ENCODE results near the gene CREG1.
"Not testable (repeated sequence)": the region's sequence is repeated elsewhere in the genome, so short reads cannot be mapped to it uniquely, and the experiment has no call there.

The CREG1 gene

DNA sequence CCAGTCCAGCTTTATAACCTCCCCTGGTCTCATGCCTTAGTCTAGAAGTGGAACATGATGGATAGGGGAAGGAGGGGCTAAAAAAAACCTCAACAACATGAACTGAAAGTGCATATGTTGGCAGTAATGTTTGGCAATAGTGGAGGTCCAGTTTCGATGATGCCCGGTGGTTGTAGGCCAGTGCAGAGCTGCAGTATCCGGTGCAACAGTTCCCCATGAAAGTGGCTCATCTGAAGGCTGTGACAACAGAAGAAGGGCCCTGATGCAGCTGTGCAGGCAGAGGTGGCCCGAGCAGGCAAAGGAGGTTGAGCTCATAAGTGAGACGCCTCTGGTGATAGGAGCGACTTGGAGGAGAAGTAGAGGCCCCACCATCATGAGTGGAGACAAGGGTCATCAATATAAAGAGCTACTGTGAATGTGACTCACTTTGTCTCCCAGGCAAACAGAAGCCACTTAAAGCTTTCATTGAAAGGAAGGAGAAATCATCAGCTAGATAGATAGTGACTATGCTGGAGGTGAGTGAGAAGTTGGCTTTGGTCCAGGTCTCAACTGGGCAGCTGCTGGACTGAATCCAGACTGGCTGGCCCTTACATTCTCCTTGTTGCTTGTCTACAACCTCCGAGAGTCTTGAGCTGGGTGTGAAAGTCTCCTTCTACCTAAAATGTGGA, 10.2 kb upstream of the CREG1 start:
- DNase-seq = no peak

DNA sequence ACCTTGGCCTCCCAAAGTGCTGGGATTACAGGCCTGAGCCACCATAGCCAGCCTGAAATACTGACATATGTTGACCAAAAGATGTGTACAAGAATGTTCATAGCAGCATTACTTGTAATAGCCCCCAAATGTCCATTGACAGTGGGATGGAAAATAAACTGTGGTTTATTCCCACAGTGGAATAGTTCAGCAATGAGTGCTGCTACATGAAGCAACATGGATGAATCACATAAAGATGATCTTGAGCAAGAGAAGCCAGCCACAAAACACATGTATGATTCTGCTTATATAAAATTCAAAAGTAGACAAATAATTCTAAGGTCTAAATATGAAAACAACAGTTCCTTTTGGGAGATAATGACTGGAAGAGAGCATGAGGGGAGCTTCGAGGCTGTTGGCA, 9.1 kb upstream of the CREG1 start:
- DNase-seq = no peak

DNA sequence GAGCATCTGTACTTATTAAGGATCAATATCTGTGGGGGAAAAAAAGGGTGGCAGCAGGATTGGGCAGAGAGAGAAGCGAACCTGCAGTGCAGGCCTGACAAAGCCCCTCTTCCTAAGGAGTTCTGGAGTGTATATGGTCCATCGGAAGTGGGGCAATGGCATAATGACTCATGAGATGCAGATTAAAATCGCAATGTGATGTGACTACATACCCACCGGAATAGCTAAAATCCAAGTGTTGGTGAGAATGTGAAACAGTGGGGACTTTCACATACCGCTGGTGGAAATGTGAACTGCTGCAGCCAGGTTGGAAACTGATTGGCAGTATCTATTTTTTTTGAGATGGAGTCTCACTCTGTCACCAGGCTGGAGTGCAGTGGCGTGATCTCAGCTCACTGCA, 8.2 kb upstream of the CREG1 start:
- no peak for DNase-seq

DNA sequence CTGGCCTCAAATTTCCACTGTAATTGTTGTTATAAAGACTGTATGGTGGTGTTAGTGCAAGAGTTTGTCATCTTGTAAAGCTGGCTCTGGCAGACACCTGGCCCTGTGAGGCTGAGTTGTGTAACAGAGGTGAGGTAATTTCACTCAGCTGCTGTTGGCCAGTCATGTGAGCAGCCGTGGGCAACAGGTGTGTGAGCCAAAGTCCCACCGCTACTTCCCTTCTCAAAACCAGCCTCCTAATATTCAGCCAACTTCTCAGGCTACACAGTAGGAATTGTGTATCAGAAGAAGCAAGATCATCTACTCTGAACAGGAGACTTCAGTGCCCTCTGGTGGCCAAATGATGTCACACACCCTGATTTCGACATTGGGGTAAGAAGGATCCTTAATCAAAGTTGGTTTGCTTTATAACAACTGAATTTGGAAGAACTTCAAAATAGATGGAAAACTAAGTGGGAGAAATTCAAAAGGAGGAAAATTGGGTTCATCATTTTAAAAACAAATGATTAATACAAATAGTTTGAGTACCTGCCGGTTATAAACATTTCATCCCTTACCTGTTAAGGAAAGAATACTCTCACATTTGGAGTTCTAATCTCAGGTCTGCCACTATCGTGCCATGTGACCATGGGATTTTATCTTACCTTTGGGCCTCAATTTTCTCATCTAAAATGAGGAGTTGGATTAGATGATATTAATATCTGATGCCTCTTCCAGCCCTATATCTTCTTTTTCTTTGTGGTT, 2.6 kb upstream of the CREG1 start:
- peak; percentile 84 for DNase-seq

DNA sequence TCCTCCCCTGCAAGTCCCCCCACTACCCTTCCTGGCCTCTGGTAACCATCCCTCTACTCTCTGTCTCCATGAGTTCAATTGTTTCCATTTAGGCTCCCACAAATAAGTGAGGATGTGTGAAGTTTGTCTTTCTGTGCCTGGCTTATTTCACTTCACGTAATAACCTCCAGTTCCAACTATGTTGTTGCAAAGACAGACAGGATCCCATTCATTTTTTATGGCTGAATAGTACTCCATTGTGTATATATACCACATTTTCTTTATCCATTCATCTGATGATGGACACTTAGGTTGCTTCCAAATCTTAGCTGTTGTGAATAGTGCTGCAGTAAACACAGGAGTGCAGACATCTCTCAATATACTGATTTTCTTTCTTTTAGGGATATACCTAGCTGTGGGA, 1.5 kb upstream of the CREG1 start:
- not testable (repeated sequence) for DNase-seq

DNA sequence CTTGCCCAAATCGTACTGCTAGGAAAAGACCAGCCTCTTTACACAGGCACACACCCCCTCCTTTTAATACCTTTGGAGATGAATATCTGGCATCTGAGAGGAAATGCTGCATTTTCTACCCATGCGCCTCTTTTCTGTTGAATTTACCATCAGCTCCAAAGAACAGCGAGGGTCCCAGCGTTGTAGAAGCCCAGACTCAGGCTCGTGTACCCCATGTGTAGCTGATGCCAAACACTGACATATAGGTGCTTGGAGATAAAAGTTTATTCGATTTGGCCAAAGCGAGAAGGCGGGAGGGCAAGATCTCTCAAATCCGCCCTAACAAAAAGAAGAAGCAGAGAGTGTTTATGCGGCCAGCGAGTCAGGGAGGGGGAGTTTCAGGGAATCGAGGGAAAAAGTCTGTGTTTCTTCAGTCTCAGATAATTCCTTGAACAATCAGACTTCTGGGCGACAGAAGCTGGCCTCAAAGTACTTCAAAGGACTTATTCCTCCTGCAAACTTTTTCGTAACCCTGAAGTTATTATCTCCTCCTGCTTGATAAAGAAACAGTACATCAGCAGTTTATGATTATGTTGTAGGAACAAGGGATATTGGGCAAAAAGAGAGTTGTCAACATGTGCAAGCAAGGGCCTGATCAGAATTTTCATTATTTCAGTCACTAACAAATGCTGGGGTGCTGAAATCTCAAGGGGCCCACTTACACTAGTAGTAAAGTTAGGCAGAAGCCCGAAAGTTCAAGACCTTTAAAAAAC, 642 bp upstream of the CREG1 start:
- peak; percentile 6 for DNase-seq

DNA sequence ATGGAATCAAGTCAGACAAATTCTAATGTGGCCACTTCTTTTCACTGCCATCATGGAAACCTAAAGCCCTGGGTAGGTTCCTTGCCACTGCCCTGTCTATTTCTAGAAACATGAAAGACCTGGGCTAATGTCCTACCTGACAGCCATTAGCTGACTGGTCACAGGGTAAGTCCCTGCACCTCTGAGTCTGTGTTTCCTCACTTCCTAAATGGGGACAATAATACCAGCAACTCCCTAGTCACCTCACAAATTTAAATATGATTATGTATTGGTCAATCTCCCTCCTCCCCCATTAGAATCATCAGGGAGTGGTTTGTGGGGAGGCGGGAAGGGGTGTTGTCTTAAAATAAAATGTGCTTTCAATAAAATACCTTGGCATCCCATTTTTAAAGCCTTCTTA, 2.2 kb downstream of the CREG1 start:
- DNase-seq = no peak

DNA sequence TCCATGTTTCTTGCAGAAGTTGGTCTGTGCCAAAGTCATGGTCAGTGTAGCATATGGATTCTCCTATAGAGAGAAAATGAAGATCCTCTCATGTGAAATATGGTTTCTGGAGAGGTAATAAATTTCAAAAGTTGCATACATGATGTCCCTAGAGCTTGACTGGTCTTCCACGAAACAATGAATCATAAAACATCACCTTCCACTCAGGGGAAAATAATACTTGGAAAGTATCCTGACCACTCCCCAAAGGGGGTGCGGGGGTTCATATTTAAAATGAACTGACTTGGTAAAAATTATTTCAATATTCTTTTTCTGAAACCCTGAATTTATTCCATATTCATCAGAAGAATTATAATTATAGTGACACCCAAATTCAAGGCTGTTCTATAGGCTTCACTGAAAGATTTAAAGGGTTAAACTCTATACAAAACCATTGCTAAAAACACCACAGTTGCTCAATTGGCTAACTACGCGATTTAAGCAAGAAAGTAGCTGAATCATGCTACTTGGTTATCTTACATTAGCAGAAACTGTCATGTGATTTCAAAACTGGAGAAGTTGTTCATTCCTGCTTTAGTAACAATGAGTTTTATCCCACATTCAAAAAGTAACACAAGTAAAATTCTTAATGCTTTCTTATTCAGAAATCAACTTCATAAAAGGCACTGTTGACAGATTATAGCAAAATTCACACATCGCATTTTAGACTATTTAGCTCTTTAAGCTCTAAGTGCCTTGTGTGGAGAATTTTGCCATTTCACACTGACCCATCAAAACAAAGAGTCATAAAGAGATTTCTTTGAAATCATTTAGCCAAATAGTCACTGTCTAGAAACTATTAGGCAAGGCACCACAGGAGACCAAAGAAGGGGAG, 5.3 kb downstream of the CREG1 start:
- no peak for DNase-seq

DNA sequence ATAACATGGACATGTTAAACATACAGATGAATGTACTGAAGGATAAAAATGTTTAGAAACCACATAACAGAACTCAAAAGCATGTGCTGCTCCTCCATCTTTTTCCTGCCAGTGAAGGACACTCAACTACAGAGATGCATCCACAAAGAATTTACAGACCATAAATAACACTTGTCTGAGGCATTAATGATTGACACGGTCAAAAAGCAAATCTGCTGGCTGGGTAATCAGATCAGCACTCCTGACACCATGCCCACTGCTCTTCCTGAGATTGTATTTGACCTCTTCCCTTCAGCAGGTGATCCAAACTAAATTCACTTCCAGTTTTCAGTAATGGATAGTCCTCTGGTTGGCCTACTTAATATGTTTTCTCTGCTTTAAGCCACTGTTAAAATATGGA, 6.6 kb downstream of the CREG1 start:
- DNase-seq = no peak

DNA sequence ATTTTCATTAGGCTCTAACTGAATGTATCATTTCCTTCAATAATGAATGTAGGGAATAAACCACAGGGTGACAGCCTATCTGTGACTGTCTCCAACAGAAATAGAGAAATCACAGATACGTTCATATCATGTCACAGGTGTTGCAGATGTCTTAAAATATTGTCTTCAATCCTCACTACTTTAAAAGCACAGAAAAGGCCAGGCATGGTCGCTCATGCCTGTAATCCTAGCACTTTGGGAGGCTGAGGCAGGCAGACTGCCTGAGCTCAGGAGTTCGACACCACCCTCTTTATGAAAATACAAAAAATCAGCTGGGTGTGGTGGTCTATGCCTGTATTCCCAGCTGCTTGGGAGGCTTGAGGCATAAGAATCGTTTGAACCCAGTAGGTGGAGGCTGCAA, 8.2 kb downstream of the CREG1 start:
- no peak for DNase-seq

DNA sequence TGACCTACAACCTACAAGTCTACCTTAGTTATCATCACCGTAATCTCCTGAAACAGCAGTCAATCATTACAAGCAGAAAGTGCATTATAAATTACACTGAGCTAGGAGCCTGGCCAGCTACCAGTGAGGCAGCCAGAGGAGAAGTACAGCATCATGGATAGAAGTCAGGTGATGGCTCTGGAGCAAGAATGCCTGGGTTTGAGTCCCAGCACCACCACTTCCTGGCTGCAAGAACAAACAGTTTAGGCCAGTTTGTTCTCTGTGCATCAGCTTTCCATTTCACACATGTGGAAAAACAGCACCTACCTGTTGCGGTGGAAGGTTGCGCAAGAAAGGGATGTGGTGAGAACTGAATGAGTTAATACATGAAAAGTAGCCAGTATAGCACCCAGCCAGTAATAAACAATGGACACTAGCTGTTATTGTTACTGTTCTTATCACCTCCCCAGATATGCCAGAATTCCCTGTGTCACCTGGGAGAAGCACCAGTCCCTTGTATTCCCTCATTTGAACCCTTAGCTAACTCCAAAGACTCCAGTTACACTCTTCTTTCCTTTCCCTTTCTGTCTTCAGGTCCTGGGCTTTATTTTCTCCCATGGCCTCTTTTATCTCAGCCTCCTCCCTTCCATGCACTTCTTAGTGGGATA, 9.0 kb downstream of the CREG1 start:
- DNase-seq = peak; percentile 11

DNA sequence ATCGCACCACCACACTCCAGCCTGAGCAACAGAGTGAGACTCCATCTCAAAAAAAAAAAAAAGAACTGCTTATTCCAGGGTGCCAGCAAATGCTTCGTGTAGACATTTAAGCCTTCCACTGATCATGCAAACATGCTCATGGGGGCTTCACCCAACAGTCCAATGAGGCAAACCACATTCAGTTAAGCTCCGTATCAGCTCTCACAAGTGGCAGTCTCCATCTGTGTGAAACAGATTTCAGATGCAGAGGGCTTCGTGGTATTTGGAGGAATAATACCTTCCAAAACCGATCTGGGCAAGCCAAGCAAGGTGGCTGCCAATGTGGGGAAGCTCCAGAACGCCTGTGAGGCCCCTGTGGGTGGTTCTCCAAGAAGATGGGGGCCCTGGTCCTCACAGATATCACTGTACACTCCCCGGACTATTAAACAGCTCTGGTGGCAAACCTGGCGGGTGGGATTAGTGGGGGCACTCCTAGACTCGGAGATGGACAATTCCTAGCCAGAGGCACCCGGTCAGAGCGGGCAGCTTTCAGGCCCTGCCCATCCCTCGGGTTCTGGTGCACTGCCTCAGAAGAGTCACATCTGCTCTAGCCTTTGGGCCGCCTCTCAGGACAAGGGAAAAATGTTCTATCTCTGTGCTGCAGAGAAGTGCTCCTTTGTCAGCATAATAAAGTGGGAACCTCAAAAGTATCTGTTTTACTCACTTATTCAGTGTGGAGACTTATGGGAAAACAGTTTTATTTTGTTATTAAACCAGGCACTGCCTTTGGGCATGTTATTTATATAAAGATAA, 10.2 kb downstream of the CREG1 start:
- no peak for DNase-seq

DNA sequence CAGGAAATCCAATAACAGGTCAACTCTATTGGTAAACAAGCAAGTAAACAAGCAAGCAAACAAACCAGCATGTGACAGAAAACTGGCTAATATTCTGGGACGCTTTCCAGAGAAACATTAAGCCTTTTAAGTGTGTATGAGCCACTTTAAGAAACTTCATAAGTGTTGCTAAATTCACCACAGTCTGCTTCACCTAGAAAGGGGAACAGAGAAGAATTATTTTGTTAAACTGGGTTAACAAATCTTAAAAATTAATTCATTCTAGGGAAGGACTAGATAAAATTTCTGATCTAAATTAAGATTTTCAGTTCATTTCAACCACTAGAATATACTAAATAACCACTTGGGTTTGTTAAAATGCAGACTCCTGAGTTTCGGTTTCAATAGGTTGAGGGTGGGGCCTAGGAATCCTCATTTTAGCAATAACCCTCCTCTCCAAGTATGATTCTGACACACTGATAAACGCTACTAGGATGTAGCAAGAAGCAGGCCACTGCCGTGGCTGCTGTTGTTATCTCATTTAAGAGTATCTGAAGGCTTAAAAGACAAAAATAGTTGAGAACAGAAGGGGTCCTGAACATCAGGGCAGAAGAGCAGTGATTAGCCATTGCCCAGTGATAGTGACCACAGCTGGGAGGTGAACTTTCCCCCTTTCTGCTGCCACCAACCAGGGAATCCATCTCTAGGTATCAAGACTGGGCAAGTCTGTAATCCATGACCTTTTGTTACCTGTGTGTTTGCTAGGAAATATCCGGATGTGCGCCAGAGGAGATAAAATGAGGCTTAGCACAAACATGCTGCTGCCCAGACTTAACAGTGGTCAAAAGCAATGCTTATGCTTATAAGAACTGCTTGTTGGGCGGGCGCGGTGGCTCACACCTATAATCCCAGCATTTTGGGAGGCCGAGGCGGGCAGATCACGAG, 11.2 kb downstream of the CREG1 start:
- no peak for DNase-seq

DNA sequence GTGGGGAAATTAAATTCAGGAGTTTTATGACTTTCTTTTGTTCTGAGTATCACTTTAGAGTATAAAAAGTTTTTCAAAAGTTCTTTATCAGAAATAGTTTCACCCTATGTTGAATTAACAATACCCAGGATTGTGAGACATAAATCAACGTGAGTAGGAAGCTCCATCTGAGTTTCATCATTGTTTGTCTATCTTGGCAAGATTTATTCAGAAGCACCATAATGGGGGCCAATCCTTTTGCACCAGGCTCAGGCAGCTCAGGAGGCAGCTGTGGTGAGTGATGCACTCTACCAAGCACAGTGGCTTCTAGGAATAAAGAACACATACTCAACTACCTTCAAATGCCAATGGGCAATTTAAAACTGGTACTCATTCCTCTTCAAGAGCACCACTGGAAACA, 12.0 kb downstream of the CREG1 start:
- DNase-seq = no peak

DNA sequence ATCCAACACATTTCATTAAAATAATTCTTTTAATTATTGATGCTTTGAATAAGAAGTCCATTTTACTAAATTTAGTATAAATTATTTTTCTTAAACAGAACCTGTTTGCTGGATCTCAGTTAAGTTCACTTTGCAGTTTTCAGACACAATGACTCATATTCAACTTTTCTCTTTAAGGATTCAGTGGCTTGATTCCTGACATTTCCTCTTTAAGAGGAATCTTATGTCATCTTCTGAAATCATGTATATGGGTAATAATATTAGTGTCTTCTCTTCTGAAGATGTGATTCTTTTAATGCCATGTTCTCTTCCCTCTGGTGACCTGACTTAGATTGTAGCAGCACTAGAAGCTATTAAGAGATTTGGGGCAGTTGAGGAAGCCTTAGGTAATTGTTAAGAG, 12.6 kb downstream of the CREG1 start:
- no peak for DNase-seq

DNA sequence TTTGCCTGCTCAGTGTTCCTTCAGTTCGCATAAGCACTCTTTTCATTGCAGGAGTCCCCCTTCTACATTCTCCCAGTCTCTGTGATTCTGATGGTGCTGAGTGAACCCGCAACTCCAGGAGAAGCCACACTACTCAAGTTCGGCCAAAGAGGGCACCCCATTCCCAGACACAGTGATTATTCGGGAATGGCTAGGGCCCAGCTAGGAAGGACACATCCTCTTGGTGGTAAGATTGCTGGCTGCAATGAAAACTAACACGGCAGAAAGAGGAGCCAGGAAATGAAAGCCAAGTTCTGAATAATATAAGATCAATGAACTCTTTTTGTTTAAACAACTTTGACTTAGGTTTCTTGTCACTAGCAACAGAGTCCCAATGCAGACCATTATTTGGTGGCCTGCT, 14.9 kb downstream of the CREG1 start:
- DNase-seq = no peak

DNA sequence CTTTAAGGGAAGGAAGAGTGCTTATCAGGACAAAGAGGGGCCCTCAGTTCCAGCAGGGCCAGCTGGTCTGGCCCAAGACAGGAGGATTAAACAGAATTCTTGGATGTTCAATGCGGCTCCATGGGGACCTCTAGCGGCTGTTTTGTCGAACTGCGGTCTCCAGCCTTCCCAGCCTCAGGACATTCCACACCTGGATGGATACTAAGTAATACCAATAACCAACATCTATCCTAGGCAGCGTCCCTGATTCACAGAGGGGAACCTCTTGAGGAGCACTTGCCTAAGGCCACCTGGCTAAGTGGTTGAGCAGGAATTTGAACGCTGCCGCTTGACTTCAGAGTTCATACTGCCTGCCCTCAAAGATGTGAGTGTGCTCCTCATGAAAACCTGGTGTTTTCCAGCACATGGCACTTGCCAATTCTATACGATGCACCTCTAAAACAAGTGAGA, 19.7 kb downstream of the CREG1 start:
- peak; percentile 71 for DNase-seq

DNA sequence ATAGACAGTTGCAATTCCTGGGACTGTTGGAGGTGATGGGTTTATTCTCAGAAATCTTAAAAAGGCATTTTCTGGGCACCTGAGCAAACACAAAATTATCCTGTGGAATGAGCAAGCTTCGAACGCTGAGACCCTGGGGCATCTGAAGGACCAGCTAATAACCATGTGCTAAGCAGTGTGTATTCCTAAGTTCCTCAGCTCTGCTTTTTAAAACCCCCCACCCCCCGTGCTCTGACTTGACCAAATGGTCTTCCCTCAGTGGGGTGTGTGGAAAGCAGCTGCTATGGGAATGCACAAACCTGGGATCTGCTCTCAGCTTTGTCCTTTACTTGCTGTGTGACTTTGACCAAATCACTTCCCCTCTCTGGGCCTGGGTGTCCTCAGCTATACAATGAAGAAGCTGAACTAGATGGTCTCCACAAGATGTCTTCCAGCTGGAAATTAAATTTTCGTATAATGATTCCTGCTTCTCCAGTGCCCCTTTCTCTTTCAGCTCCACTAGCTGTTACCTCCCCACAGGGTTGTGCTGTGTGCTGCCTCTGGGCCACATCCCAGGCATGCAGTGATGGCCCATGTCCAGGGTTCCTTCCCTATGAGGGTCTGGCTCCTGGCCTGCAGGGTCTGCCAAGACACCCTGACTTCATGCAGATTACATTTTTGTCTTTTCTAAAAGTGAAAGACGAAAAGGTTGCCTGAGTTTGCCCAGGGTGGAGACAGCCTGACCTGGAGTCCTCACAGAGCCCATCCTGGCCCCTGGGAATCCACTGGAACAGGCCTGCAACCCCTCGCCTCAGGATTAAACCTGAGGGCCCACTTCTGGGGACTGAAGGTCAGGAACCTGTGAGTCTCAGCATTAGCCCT, 20.4 kb downstream of the CREG1 start:
- DNase-seq = no peak

DNA sequence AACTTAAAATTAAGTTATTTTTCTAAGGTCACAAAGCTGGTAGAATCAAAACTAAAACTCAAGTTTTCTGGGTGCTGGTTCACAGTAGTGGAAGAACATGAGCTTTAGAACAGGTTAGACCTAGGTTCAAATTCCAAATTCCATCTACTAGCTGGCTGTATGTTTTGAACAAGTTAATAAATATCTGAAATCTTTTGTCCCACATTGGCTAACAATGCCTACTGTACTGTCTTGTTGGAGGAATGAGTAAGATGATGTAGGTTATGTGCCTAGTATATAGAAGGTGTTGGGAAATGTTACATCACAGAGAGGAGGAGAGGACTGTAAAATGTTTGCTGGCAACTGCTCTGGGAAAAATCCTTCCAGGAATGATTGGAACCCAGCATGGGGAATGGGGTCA, 21.2 kb downstream of the CREG1 start:
- no peak for DNase-seq
